NOMO-1 treated with dmso at 0.1 percent for 144 hours (cell line): ENCODE measurements around the gene IRF7.
"Not testable (repeated sequence)": the region's sequence is repeated elsewhere in the genome, so short reads cannot be mapped to it uniquely, and the experiment has no call there.

Source experiments
- DNase-seq: peaks from one replicate; lab custom pipeline; 2025; ENCODE audit not compliant: unreplicated experiment; lab: John Stamatoyannopoulos, UW

IRF7 gene

GRCh38 chr11:584287-584686, 31.5 kb downstream of the IRF7 start:
- no peak for DNase-seq

GRCh38 chr11:581752-582151, 34.0 kb downstream of the IRF7 start:
- no peak for DNase-seq

- DNase-seq: no peak
Measured at GRCh38 chr11:581342-581741, 34.4 kb downstream of the IRF7 start.

- no peak for DNase-seq
Measured at GRCh38 chr11:579830-580601, 35.7 kb downstream of the IRF7 start.

- DNase-seq: no peak
Measured at GRCh38 chr11:578276-579035, 37.3 kb downstream of the IRF7 start.

DNA sequence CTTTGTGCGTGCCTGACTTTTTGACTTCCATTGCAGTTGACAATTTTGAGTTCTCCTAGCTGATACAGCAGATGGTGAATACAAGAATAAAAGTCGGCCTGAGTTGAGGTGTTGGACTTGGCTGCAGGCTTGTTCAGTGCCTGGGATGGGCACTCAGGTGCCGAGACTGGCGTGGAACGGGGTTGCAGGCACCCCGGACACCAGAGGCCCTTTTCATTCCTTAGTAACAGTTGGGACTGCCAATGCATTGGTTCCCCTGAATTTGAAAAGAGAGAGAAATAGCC, 38.2 kb downstream of the IRF7 start:
- DNase-seq: no peak

GRCh38 chr11:576811-577610, 38.7 kb downstream of the IRF7 start:
- DNase-seq: no peak

GRCh38 chr11:575996-576768, 39.6 kb downstream of the IRF7 start, which contains the start of gene PHRF1:
PHRF1 (plus strand) TSS chr11:576470; CDS start chr11:581513, 5,043 bp downstream.
- peak; percentile 90 for DNase-seq

DNA sequence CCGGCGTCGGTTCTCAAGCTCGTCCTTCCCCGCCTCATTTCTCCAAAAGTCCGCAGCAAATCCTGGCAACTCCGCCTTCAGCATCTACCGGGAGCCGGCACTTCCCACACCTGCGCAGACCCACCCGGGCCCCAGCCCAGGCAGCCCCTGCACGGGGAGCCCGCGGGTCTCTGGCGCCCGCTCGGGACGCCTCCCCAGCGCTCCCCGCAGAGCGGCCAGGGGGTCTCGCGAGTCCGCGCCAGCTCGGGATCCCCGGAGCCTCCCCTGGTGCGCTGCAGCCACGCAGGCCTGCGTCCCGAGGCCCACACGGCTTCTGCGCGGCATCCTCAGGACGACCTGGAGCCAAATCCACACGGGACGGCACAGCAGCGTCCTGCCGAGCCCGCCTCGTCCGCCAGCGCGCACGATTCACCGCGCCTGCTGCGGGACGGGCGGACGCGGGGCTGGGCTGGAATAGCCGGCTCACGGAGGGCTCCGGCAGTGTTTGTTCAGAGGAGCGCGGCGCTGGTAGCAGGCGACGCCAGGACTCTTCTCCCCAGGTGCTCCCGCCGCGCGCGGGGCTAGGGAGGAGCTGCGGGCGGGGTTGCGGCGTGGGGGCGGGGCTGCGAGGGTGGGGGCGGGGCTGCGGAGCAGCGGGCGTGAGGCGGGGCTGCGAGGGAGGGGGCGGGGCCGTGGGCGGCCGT, 40.3 kb downstream of the IRF7 start:
- no peak for DNase-seq

GRCh38 chr11:574632-575312, 41.0 kb downstream of the IRF7 start:
- DNase-seq: no peak

GRCh38 chr11:574031-574570, 41.6 kb downstream of the IRF7 start:
- not testable (repeated sequence) for DNase-seq

DNA sequence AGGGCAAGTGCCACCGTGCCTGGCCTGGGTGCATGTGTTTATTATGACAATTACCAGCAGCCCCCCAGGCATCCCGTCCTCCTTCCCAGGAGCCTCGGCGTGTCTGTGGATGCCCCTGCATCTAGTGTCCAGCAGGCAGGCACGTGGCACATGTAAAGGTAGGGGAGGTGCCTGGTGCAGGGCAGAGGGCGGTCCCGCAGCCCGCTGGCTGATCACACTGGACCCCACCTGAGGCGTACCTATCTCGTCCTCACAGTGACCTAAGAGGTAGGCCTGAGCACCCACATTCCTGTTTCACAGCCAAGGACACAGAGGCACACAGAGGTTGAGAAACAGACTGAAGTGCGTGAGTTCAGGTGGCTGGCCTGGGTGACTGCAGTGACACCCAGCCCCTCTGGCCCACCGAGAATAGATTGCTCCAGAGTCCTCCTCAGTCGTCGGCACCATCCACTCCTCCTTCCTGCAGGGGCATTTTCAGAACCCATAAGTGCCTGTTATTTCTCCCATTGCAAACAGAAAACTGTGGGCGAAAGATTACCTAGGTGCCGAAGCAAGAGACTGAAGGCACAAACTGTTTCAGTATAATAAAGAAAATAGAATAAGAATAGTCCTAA, 42.5 kb downstream of the IRF7 start:
- DNase-seq: no peak

- no peak for DNase-seq
Measured at GRCh38 chr11:571802-572185, 44.0 kb downstream of the IRF7 start.

GRCh38 chr11:569158-569885, 46.4 kb downstream of the IRF7 start:
- no peak for DNase-seq

- peak; percentile 90 for DNase-seq
Measured at GRCh38 chr11:568306-569157, 47.2 kb downstream of the IRF7 start.

- DNase-seq: no peak
Measured at GRCh38 chr11:567629-568292, 48.0 kb downstream of the IRF7 start.

DNA sequence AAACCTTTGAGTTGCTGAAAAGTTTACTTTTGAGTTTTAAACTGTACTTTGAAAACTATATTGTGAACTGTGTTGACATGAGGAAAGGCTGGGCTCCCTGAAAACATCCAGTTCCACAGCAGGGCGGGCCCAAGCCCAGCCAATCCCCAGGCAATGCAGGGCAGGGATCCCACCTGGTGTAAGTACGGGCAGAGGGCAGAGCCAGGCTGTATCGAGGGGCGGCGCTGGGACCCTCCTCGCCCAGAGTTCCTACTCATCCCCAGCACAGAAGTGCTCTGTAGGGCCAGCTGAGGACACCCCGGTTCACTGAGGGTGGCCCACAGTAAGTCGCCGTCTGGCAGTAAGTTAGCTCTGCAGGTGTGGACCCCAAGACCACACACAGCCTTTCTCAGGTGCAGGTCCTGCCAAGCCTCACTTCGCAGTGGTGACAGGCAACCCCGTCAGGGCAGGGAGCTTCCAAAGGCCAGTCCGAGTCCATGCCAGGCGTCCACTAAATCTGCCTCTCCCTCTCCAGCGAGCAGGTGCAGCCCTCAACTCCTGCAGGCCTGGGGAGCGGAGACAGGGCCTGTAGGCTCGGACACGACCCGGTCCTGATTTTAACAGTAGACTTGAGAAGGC, 48.6 kb downstream of the IRF7 start:
- DNase-seq: no peak
